Hepatocyte (in vitro differentiated cells): ENCODE data around the gene FOXL2NB.

ENCODE experiments used
- CTCF ChIP-seq: fragments of 200-600 bp; sonication (generic); IDR thresholded peaks from 2 replicates; pipeline ENCODE4 v1.5.1; 2016; ENCODE audit warnings: antibody characterized with exemption, mild to moderate bottlenecking; ENCODE audit not compliant: poor library complexity
- EZH2 ChIP-seq: fragments of 200-600 bp; sonication (generic); IDR thresholded peaks from 2 replicates; pipeline ENCODE4 v1.6.1; 2016; ENCODE audit warnings: antibody characterized with exemption, mild to moderate bottlenecking, borderline replicate concordance
- EZH2phosphoT487 ChIP-seq: fragments of 200-600 bp; sonication (generic); IDR thresholded peaks from one replicate; pipeline ENCODE4 v1.6.1; 2018; ENCODE audit warnings: antibody characterized with exemption, mild to moderate bottlenecking, low read depth, moderate library complexity; ENCODE audit not compliant: unreplicated experiment, severe bottlenecking

- TF ChIP-seq CTCF, result no peak
- TF ChIP-seq EZH2, result no peak
- TF ChIP-seq EZH2phosphoT487, result no peak
These were observed 25.4 kb upstream of the FOXL2NB start for GRCh38 chr3:138921316-138922292.
